Lower leg skin (tissue), 4 donors: ENCODE data around the gene PPP4R3B. TPM values are rescaled to one million over a fixed set of nuclear protein-coding genes. Genes with fewer than 3 reads are reported as not detected.
"Not testable (repeated sequence)": the region's sequence is repeated elsewhere in the genome, so short reads cannot be mapped to it uniquely, and the experiment has no call there.

Source experiments
- DNase-seq, 2 donors: peaks; one replicate each; pipeline ENCODE4 v3.0.0-alpha.2; 2019; ENCODE audit warnings: low spot score in 2 of 2
- H3K4me3 ChIP-seq: fragments of 200-600 bp; sonication (generic); 2 replicates; pipeline ENCODE4 v1.5.1; 2017; ENCODE audit warnings: mild to moderate bottlenecking, low read depth; ENCODE audit not compliant: poor library complexity, severe bottlenecking
- CTCF ChIP-seq, 3 donors: fragments of 450-650 bp; IDR thresholded peaks; one replicate each; pipeline ENCODE4 v1.5.1; 2016; ENCODE audit warnings: antibody characterized with exemption in 3 of 3, mild to moderate bottlenecking in 3 of 3, moderate library complexity in 2 of 3
- POLR2A ChIP-seq, 2 donors: fragments of 450-650 bp; IDR thresholded peaks; one replicate each; pipeline ENCODE4 v1.6.1; 2016 to 2017; ENCODE audit warnings: antibody characterized with exemption in 2 of 2, mild to moderate bottlenecking in 1 of 2, moderate library complexity in 1 of 2
- WGBS, 2 donors: methylation state at CpG; one replicate each; pipeline ENCODE4 v1.1.5; 2018; 5-methylcytosine and 5-hydroxymethylcytosine counted together
- intact Hi-C: fragments of 100-400 bp; cut with DNase I; formaldehyde crosslinking; loops from one replicate; pipeline ENCODE4 v1.15.0; 2023; ENCODE audit warnings: low total_unique reads
- total RNA-seq, 4 donors: library from RNA; depleted of rRNA; stranded (reverse); fragments of >200 nt; gene quantifications; one replicate each; pipeline ENCODE4 v1.1.0, GENCODE V29; 2016

Gene PPP4R3B
- total RNA-seq, 4 donors from 2014 or later: 46.8 to 57.8 (median 48.8) TPM

DNA sequence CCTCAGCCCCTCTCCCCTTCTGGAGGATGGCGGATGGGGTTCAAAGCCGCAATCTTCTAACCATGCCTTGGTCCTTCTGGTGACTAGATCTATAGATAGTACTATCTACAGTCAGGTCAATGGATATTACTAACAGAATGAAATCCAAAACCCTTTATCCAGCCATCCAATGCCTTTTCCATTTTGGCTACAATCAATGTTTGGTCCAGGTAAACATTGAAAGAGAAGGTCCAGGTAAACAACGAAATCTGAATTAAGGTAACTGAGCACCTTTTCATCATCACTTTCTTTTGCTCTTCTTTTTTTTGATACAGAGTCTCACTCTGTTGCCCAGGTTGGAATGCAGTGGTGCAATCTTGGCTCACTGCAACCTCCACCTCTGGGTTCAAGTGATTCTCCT is 9.7 kb downstream of the PPP4R3B start:
- intact Hi-C loops: no loop called here
- no peak overlapping the region for H3K4me3 ChIP-seq
- TF ChIP-seq POLR2A (IDR thresholded peaks at IDR 0.05): no peak
- TF ChIP-seq CTCF (IDR thresholded peaks at IDR 0.05): no peak
- WGBS, 2 donors: 98 to 99% methylated on average over 3 of the region's 3 CpGs
- no peak for DNase-seq

DNA sequence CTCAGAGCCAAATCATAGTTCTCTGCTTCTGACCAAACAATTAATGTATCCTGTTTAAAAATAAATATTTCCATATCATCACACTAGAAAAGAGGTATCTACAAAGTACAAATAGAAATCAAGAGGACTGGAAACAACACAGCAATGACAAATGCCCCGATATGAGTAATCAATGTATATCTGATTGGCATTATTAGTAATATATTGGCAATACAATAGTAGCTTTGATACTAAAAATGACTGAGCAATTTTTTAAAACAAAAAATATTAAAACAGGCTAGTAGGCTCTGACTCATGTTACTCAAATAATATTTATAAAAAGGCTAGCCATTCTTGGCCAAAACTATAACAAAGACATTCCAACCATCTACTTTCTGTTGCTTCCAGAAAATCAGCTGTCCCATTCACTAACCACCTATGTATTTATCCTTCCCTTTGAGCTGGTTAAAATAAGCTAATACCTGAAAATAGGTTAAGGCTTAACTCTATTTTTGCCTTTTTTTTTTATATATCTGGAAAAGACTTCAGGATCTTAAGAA is 13.3 kb downstream of the PPP4R3B start:
- DNase-seq: no peak
- TF ChIP-seq POLR2A (IDR thresholded peaks at IDR 0.05): no peak
- TF ChIP-seq CTCF (IDR thresholded peaks at IDR 0.05): no peak
- H3K4me3 ChIP-seq: no peak overlapping the region
- 72 to 95% methylated on average over 1 of the region's 1 CpG for WGBS, 2 donors
- intact Hi-C loops: no loop called here

GRCh38 chr2:55601849-55602248 is 15.6 kb downstream of the PPP4R3B start:
- no peak for DNase-seq
- H3K4me3 ChIP-seq: no peak overlapping the region
- no peak for TF ChIP-seq POLR2A (IDR thresholded peaks at IDR 0.05)
- TF ChIP-seq CTCF (IDR thresholded peaks at IDR 0.05): no peak
- intact Hi-C loops: no loop called here

DNA sequence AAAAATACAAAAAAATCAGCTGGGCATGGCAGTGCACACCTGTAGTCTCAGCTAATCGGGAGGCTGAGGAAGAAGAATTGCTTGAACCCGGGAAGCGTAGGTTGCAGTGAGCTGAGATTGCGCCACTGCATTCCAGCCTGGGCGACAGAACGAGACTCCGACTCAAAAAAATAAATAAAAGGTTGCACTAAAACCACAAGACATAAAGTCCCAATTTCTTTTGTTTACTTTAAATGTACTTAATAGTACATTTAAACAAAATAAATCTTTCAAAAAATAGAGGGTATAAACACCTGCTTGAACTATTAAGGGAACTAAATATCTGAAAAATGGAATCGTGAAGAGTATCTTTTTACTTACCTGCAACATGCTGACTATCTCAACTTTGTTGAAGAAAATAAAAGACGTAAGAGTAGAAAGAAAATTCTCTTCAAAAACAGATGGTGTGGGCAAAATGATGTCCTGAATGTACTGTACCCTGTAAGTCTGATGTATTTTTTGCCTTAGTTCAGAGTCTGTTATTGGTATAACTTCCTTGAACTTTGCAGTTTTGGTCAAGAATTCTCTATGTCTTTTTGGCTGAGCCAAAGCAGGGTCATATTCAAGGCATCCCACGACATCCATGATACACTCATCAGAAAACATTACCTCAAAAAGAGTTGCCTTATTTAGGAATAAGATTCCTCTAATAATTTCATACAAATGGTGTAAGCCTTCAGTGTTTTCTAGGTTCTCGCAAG is 19.2 kb downstream of the PPP4R3B start:
- TF ChIP-seq POLR2A (IDR thresholded peaks at IDR 0.05): no peak
- no peak for TF ChIP-seq CTCF (IDR thresholded peaks at IDR 0.05)
- intact Hi-C loops: no loop called here
- WGBS, 2 donors: 89 to 92% methylated on average over 11 of the region's 11 CpGs
- no peak for DNase-seq
- no peak overlapping the region for H3K4me3 ChIP-seq

DNA sequence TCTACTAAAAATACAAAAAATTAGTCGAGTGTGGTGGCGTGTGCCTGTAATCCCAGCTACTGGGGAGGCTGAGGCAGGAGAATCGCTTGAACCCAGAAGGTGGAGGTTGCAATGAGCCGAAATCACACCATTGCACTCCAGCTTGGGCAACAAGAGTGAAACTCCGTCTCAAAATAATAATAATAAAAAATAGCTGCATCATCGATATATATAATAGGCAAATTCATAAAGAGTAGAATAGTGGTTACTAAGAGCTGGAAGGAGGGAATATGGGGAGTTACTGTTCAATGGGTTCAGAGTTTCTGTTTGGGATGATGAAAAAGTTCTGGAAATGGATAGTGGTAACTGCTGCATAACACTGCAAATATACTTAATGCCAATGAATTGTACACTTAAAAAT is 20.6 kb downstream of the PPP4R3B start:
- intact Hi-C loops, DNase-seq, H3K4me3 ChIP-seq: not testable (repeated sequence)
- WGBS, 2 donors: 95 to 96% methylated on average over 6 of the region's 6 CpGs

DNA sequence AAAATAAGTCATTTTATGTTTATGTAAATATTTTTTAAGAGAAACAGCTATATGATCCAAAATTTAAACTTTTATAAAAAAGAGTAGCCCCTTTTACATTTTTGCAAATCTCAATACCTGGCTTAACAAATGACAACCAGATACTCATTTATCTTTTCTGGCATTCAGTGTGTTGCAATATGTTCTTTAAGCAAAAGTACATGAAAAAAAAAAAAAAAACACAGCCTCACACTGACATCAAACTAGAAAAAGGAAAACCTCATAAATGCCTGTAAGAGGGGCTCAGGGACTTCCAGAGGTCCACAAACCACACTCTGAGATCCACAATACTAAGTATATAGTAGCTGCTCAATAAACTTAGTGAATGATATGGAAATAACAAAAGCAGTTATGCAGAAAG is 21.9 kb downstream of the PPP4R3B start:
- no peak for DNase-seq
- no peak for TF ChIP-seq POLR2A (IDR thresholded peaks at IDR 0.05)
- TF ChIP-seq CTCF (IDR thresholded peaks at IDR 0.05): no peak
- H3K4me3 ChIP-seq: no peak overlapping the region
- intact Hi-C loops: no loop called here
